ENCODE measurements around the gene GRIP2.

Gene GRIP2

GRCh38 chr3:14505001-14505802 is 34.9 kb downstream of the GRIP2 start:
- DNase-seq: no peak

GRCh38 chr3:14503706-14504065 is 36.5 kb downstream of the GRIP2 start:
- no peak for DNase-seq

- DNase-seq: no peak
Observed at GRCh38 chr3:14503033-14503705, 37.0 kb downstream of the GRIP2 start.

GRCh38 chr3:14502472-14502871 is 37.7 kb downstream of the GRIP2 start:
- no peak for DNase-seq

GRCh38 chr3:14497321-14497720 is 42.8 kb downstream of the GRIP2 start:
- DNase-seq: no peak

GRCh38 chr3:14496351-14496750 is 43.8 kb downstream of the GRIP2 start:
- no peak for DNase-seq

- no peak for DNase-seq
Observed at GRCh38 chr3:14494973-14495300, 45.2 kb downstream of the GRIP2 start.

- DNase-seq: no peak
Observed at GRCh38 chr3:14494279-14494972, 45.7 kb downstream of the GRIP2 start.

- DNase-seq: no peak
Observed at GRCh38 chr3:14492948-14493881, 46.9 kb downstream of the GRIP2 start.

- DNase-seq: no peak
Observed at GRCh38 chr3:14491396-14492190, 48.5 kb downstream of the GRIP2 start.

- no peak for DNase-seq
Observed at GRCh38 chr3:14490831-14491230, 49.3 kb downstream of the GRIP2 start.

GRCh38 chr3:14490255-14490654 is 49.9 kb downstream of the GRIP2 start:
- no peak for DNase-seq

- DNase-seq: no peak
Observed at GRCh38 chr3:14489641-14490040, 50.5 kb downstream of the GRIP2 start.

GRCh38 chr3:14488286-14489041 is 51.7 kb downstream of the GRIP2 start:
- no peak for DNase-seq

GRCh38 chr3:14487821-14488220 is 52.3 kb downstream of the GRIP2 start:
- DNase-seq: no peak

- no peak for DNase-seq
Observed at GRCh38 chr3:14487086-14487485, 53.1 kb downstream of the GRIP2 start.

- DNase-seq: no peak
Observed at GRCh38 chr3:14486460-14486859, 53.7 kb downstream of the GRIP2 start.

GRCh38 chr3:14485981-14486380 is 54.2 kb downstream of the GRIP2 start:
- DNase-seq: no peak

GRCh38 chr3:14484741-14485140 is 55.4 kb downstream of the GRIP2 start:
- DNase-seq: no peak

- no peak for DNase-seq
Observed at GRCh38 chr3:14483286-14483685, 56.9 kb downstream of the GRIP2 start.

- no peak for DNase-seq
Observed at GRCh38 chr3:14482271-14482721, 57.8 kb downstream of the GRIP2 start.
